CD1c-positive myeloid dendritic cell (primary cell): ENCODE data around the gene GPC5.

ENCODE experiments used
- DNase-seq: peaks from one replicate; pipeline ENCODE4 v3.0.0-alpha.2; 2016; ENCODE audit errors: extremely low spot score

GPC5 gene

DNA sequence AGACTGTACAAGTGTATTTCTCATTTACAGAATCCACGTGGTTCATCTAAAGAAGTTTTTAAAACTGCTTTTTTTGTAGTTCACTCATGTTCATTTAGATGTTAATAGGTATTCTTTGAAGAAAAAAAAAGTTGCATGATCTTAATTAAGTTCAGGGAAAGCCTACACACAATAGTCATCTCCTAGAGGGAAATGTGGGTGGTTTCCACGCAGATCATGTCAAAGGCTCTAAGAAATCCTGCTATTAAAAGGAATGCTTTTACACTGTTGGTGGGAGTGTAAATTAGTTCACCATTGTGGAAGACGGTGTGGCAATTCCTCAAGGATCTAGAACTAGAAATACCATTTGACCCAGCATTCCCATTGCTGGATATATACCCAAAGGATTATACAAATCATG is 312.3 kb downstream of the GPC5 start:
- no peak for DNase-seq

DNA sequence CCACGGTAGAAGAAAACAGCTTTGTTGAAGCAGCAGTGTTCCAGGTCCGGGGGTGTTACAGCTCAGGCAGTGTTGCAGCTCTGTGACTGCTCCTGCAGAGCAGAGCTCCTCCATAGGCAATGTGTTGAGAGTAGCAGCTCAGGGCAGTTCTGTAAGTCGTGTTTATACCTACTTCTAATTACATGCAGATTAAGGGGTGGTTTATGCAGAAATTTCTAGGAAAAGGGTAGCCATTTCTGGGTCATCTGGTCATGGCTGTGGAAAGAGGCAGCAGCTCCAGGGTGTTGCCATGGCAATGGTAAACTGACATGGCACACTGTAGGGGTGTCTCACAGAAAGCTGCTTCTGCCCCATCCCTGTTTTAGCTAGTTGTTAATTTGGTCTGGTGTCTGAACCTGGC is 316.4 kb downstream of the GPC5 start:
- no peak for DNase-seq

GRCh38 chr13:91716436-91717065 is 318.1 kb downstream of the GPC5 start:
- no peak for DNase-seq

DNA sequence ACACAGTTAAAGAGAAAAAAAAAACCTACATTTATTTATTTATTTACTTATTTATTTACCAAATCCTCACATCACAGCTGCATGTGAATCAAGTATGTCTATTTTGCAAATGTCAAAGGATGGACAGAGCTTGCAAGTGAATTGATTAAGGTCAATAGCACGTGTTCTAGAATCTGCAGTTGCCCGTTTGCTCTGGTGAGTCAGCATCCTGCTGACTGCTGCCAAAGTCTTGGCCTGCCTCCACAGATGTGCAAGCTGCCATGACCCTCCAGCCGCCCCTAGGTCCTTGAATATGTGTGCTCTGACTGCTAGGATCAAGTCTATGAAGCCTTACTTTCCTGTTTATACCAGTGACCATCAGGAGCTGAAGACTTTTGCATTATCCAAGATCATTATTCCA is 320.6 kb downstream of the GPC5 start:
- DNase-seq: no peak

GRCh38 chr13:91721413-91721812 is 323.0 kb downstream of the GPC5 start:
- DNase-seq: no peak

- DNase-seq: peak; percentile 25
Measured at GRCh38 chr13:91722267-91722884, 324.0 kb downstream of the GPC5 start.

GRCh38 chr13:91724591-91724990 is 326.2 kb downstream of the GPC5 start:
- DNase-seq: no peak

DNA sequence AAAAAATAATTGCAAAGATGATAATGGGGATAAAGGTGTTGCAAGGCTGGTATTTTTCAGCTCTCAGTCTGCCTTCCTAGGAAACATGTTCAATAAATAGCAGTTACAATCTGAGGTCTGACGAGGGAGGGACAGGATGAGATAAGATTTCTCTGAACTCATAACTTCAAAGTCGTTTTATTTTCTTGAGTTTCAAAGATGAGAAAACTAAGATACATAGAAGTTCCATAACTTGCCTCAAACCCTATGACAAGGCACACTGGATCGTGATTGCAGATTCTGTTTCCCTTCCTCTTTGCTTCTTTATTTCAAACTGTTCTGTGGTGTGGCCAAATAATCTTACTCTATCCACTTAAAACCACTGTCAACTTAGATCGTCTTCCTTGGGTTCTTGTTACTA is 327.2 kb downstream of the GPC5 start:
- no peak for DNase-seq

GRCh38 chr13:91726671-91727070 is 328.2 kb downstream of the GPC5 start:
- no peak for DNase-seq

GRCh38 chr13:91729859-91730258 is 331.4 kb downstream of the GPC5 start:
- no peak for DNase-seq

DNA sequence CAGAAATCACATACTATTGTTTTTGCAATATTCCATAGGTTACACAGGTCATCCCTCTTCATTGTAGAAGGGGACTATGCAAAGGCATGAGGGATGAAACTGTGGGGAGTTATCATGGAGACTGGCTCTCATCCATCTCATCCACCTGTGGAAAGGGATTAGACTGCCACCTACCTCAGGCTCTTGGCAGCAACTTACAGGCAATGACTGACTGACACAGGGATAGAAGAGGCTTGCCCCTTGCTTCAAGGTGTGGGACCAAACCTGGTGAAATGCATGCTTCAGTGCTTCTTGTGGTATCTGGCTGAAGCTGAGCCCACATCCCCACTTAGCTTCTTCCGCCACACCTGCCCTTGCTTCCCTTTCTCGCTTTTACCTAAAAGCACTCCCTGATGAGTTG is 341.3 kb downstream of the GPC5 start:
- no peak for DNase-seq

DNA sequence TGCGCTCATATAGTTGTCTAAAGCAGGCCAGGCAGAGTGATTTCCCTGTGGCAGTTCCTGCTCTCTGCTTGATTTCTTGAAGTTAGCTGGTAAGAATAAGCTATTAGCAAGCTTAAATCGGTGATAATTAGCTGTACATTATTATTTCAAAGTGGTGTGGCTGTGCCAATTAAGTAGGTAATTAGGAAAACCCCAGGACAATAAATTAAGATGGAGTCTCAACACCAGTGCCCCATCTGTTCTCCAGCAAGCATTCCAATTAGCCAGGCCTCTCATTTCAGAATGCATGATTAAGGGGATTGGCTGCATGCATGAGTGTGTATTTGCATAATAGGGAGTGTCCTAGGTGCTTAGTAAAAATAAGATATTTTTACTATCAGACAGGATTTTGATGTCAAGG is 342.3 kb downstream of the GPC5 start:
- no peak for DNase-seq

DNA sequence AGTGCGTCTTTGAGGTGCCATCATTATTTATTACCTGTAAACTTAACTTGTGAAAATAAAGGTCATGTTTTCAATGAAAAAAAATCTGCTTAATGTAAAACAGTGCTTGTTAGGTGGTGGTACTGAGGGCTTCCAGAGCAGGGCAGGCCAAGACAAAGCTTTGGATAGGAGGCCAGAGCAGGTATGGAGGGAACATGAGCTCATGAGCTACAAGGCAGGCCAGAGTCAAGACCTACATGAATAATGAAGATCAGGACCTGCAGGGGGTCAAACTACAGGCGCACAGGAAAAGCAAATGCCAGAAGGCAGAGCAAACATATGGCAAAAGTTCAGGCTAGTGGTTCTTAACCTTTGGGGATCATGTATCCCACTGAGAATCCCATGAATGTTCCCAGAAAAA is 343.5 kb downstream of the GPC5 start:
- no peak for DNase-seq

- DNase-seq: no peak
Measured at GRCh38 chr13:91744284-91744683, 345.9 kb downstream of the GPC5 start.

GRCh38 chr13:91745967-91746366 is 347.5 kb downstream of the GPC5 start:
- DNase-seq: no peak

- no peak for DNase-seq
Measured at GRCh38 chr13:91747186-91747585, 348.8 kb downstream of the GPC5 start.

DNA sequence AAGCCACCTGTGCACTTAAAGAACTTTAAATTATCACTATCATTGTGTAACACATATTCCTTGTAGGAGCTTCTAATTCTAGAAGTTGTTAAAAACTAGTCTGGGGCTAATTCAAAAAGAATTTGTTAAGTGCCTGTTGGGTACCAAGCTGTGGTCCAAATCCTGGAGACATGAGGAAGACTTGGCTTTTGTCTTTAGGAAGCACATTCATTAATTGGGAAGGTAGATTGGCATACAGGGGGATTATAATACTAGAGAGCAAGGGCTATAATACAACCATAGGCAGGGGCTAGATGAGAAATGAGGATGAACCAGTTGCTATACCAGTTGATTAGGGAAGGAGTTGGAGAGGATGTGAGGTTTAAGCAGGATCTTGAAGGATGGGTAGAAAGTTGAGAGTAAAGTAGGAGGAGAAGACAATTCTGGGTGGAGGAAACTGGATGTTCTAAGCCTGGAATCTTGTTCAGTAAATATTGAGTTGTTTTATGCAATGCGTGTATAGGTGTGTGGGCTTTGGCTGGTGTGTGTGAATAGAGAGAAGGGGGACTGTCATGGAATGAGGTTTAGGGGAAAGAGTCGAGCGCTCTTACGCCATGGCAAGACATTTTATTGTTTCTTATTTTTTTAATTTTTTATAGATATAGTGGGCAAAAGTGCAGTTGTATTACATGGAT is 350.1 kb downstream of the GPC5 start:
- no peak for DNase-seq

DNA sequence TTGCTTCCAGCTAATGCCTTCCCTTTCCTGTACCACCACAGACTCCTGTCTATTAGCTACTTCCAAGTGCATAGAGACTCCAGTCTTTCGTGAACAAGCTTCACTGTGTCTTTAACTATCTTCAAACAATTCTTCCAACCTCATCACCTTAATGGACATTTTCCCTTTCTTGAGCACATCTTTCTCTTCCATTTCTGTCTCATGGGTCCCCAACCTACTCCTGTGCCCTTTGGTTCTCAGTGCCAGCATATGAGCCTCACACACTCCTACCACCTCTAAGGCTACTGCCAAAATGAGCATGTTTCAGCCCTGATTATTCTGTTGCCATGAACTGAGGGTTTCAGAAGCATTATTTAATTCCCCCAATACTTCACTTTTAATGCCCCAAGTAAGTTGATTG is 360.3 kb downstream of the GPC5 start:
- DNase-seq: no peak

- no peak for DNase-seq
Measured at GRCh38 chr13:91762957-91763356, 364.5 kb downstream of the GPC5 start.

DNA sequence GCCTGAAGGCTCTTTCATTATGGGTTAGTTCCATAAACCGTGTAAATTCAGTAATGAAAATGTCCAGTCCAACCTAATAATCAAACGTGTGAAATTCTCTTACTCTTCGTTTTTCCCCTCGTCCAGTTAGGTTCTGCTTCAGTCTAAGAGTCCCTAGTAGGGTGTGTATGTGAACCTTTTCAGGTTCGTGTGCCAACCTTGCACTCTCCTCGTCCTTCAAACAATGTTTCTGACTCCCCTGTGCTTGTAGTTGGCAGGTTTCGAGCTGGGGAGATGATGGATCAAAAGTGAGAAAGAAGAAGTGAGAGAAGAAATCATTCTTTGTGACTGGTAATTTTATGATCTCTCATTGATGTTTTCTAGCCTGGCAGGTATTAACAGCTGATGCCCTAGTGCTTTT is 366.1 kb downstream of the GPC5 start:
- DNase-seq: no peak

GRCh38 chr13:91767651-91768050 is 369.2 kb downstream of the GPC5 start:
- no peak for DNase-seq

DNA sequence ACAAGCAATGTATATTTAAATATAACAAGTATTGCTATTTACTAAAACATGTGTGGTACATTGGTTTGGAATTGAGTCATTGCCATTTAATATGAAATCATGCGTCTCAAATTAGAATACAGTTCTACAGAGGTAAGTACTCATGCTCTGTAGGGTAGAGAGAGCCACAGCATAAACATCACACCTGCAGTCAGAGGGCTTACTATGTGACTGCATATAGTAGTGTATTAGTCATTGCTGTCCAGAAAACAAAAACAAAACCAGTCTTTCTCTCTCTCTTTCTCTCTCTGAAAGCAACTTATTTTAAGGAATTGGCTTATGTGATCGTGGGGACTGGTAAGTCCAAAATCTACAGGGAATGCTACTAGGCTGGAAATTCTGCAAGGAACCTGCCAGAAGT is 370.3 kb downstream of the GPC5 start:
- no peak for DNase-seq

DNA sequence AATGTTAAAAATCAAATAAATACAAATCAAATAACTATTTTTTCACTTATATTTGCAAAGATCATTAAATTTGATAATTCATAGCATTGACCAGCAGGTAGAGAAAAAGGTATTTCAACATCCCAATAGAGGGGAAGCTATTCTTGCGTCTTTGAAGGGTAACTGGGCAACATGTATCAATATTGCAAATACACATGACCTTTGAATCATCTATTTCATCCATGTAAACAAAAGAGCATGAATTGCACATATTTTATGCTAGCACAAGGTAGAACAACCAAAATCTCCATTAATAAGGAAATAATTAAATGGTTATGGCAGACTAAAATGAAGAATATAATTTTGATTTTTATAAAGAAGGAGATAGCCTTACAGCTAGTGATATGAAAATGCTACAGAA is 372.8 kb downstream of the GPC5 start:
- no peak for DNase-seq
